Measurements from ENCODE around the gene AGAP1. TPM values are rescaled to one million over a fixed set of nuclear protein-coding genes. Genes with fewer than 3 reads are reported as not detected.

The AGAP1 gene
- total RNA-seq, 6 experiments from 2014 or later = 14.1 to 16.0 (median 15.1) TPM

DNA sequence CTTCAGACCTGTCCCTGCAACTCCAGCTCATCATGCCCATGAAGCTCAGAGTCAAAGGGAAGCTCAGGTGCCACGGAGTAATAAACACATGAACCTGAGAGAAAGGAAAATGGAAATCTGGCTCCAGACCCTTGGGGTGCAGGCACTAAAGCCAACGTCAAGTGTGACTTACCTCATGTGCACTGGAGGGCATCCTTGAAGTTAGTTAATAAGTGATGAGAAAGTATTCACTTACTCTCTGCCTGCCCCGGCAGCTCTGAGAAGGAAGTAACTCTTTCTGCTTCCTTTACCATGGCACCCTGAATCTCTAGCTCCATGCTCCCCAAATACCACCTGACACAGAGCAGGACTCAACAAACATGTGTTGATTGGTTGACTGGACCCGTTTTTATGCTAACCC is 21.4 kb upstream of the AGAP1 start:
- no peak overlapping the region for H3K4me3 Mint-ChIP-seq
- peaks cover 22% of the 10 kb centered on the region for H3K27me3 Mint-ChIP-seq (ENCODE audit: insufficient read depth)
- peaks cover 20% of the 10 kb centered on the region for H3K4me1 Mint-ChIP-seq (ENCODE audit: low read depth)
- H3K9me3 Mint-ChIP-seq = 0 out of 2 replicates have a peak, but pooled peaks cover 8% of the 10 kb centered on the region
- TF ChIP-seq, protein P1, sequence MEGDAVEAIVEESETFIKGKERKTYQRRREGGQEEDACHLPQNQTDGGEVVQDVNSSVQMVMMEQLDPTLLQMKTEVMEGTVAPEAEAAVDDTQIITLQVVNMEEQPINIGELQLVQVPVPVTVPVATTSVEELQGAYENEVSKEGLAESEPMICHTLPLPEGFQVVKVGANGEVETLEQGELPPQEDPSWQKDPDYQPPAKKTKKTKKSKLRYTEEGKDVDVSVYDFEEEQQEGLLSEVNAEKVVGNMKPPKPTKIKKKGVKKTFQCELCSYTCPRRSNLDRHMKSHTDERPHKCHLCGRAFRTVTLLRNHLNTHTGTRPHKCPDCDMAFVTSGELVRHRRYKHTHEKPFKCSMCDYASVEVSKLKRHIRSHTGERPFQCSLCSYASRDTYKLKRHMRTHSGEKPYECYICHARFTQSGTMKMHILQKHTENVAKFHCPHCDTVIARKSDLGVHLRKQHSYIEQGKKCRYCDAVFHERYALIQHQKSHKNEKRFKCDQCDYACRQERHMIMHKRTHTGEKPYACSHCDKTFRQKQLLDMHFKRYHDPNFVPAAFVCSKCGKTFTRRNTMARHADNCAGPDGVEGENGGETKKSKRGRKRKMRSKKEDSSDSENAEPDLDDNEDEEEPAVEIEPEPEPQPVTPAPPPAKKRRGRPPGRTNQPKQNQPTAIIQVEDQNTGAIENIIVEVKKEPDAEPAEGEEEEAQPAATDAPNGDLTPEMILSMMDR (IDR thresholded peaks at IDR 0.05) = no peak
- no peak for DNase-seq
- H3K27ac Mint-ChIP-seq = no peak overlapping the region
- no peaks in the 10 kb centered on the region for H3K36me3 Mint-ChIP-seq (ENCODE audit: low read depth)

DNA sequence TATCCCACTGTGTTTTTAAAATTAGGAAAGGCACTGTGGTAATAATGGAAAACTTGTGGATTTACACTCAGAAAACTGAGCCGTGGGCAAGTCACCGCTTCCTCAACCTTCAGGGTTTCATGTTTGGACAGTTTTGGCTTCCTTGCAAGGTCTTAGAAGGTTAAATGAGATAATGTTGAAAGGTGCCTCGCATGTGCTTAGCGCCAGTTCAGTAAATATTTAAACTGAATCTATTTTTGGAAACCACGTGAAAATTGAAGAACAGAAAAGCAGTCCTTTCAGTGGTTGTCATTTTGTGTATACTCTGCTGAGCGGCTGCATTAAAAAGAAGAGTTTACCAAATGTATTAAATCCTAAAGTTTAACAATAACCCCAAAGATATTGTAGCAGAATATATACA is 15.2 kb upstream of the AGAP1 start:
- Mint-ChIP-seq H3K9me3 (0 out of 2 replicates have a peak, but pooled peaks cover 8% of the 10 kb centered on the region), H3K4me3 (no peak overlapping the region), H3K27me3 (ENCODE audit: insufficient read depth) (peaks cover 6% of the 10 kb centered on the region), H3K36me3 (ENCODE audit: low read depth) (no peaks in the 10 kb centered on the region), H3K4me1 (ENCODE audit: low read depth) (peaks cover 6% of the 10 kb centered on the region; the same call in 1 of the 2 replicates), H3K27ac (no peak overlapping the region)
- no peak for DNase-seq
- TF ChIP-seq, protein P1 (IDR thresholded peaks at IDR 0.05) = no peak

DNA sequence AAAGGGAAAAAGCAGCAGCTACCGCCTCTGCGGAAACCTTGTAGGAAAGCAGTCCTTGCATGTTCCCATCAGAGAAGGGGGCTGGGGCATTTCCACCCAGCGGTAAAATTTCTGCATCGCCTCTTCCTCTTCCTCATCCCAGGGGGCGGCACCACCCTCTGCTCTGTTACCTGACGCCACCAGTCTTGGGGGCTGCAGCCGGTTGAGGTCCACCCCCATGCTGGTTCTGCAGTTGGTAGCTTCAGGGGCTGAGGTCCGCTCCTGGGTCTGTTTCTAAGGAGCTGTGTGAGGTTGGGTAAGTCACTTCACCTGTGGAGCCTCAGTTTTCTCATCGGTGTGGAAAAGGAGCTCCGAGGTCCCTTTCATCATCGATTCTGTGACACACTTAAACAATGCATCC is 14.2 kb upstream of the AGAP1 start:
- Mint-ChIP-seq H3K4me1 (ENCODE audit: low read depth) (peaks cover 6% of the 10 kb centered on the region; the same call in 1 of the 2 replicates), H3K27me3 (ENCODE audit: insufficient read depth) (peaks cover 8% of the 10 kb centered on the region), H3K27ac (no peak overlapping the region), H3K4me3 (no peak overlapping the region), H3K36me3 (ENCODE audit: low read depth) (no peaks in the 10 kb centered on the region), H3K9me3 (0 out of 2 replicates have a peak, but pooled peaks cover 8% of the 10 kb centered on the region)
- TF ChIP-seq, protein P1 (IDR thresholded peaks at IDR 0.05) = no peak
- no peak for DNase-seq

DNA sequence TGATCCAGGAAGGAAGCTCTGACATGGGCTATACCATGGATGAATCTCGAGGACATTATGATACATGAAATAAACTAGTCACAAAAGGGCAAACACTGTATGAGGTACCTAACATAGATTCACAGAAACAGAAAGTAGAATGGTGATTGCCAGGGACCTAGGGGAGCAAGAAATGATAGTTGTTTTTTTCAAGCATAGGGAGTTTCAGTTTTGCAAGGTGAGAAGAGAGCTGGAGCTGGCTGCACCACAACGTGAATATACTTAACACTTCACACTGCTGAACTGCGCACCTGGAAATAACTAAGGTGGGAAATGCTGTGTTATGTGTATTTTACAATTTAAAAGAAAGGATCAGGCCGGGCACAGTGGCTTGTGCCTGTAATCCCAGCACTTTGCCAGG is 13.2 kb upstream of the AGAP1 start:
- Mint-ChIP-seq H3K4me1 (ENCODE audit: low read depth) (peaks cover 3% of the 10 kb centered on the region; the same call in 1 of the 2 replicates), H3K9me3 (0 out of 2 replicates have a peak, but pooled peaks cover under 1% of the 10 kb centered on the region), H3K36me3 (ENCODE audit: low read depth) (no peaks in the 10 kb centered on the region), H3K4me3 (no peak overlapping the region), H3K27ac (no peak overlapping the region), H3K27me3 (ENCODE audit: insufficient read depth) (peaks cover 12% of the 10 kb centered on the region)
- TF ChIP-seq, protein P1 (IDR thresholded peaks at IDR 0.05) = no peak
- DNase-seq = no peak

DNA sequence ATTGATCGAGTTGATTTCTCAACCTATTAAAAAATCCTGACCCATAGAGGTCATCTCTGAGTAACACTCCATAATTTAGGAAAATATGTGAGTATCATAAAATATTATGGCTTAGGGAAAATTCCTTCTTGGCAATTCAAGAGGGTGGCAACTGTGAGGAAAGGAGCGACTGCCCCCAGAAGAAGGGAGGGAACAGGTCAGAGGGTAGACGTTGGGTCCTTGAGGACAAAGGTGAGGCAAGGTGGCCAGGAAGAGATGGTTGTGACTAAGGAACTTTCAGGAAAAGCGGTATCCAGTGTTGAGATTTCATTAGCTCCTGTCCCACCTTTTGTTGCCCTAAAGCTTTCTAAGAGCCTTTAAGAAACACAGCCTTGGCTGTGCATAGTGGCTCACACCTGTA is 10.5 kb upstream of the AGAP1 start:
- no peaks in the 10 kb centered on the region for H3K9me3 Mint-ChIP-seq
- no peak overlapping the region for H3K27ac Mint-ChIP-seq
- H3K36me3 Mint-ChIP-seq (ENCODE audit: low read depth) = no peaks in the 10 kb centered on the region
- H3K4me3 Mint-ChIP-seq = no peak overlapping the region
- H3K27me3 Mint-ChIP-seq (ENCODE audit: insufficient read depth) = peaks cover 12% of the 10 kb centered on the region
- TF ChIP-seq, protein P1 (IDR thresholded peaks at IDR 0.05) = no peak
- H3K4me1 Mint-ChIP-seq (ENCODE audit: low read depth) = no peaks in the 10 kb centered on the region
- no peak for DNase-seq

DNA sequence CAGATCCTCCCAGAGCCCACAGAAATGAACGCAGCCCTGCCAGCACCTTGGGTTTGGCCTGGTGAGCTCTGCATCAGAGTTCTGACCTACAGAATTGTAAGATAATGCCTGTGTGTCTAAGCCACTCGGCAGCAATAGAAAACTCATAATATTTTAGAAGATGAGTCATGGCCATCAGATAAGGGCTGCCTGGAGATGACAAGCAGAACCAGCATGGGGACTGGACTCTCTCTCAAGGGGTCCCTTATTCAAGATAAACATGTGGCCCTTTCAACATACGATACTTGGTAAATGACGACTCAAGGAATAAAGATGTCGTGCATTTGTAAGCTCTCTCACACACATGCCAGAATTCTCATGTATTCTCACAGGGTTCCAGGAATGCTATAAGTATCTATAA is 8.5 kb upstream of the AGAP1 start:
- Mint-ChIP-seq H3K27me3 (ENCODE audit: insufficient read depth) (peaks cover 15% of the 10 kb centered on the region), H3K27ac (no peak overlapping the region), H3K4me1 (ENCODE audit: low read depth) (no peaks in the 10 kb centered on the region), H3K9me3 (no peaks in the 10 kb centered on the region), H3K4me3 (no peak overlapping the region), H3K36me3 (ENCODE audit: low read depth) (no peaks in the 10 kb centered on the region)
- TF ChIP-seq, protein P1 (IDR thresholded peaks at IDR 0.05) = no peak
- DNase-seq = no peak

All from HFFc6 (cell line).